NCI-H1105 (cell line): ENCODE measurements around the gene NEK11.

Source experiments
- DNase-seq: peaks from one replicate; lab custom pipeline; 2025; lab: John Stamatoyannopoulos, UW

NEK11 gene

DNA sequence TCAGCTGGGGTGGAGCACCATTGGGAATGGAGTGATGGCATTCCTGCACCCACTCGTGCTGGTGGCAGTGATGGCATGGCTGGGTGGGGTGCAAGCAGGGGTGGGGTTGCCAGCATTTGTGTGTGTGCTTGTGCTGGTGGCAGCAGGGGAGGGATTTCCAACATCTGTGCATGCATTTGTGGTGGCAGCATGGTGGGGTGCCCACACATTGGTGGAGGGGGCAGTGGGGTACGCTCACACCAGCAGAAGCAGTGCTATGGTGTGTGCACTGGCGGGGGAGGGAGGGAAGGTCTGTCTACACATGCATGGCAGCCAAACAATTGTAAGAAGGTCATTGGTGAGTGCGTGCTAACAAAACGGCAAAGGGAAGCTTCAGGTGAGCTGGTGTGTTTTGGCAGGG is 278.2 kb downstream of the NEK11 start:
- no peak for DNase-seq

DNA sequence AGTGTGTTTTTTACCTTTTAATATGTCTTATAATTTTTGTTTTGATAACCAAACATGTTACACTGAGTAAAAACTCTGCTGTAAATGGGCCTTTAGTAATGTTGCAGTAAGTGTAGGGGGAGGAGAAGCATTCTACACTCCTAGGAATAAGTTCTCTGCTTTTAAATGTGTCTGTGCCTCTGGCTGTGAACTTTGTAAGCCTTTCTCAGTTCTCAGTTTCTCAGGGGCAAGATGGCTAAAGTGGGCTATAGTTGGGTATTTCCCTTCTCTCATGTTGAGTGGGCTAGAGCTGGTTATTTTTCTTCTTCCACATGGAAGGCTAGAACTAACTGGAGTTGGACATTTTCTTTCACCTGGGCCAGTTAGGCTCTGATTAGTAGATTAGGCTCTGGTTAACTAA is 279.6 kb downstream of the NEK11 start:
- no peak for DNase-seq

DNA sequence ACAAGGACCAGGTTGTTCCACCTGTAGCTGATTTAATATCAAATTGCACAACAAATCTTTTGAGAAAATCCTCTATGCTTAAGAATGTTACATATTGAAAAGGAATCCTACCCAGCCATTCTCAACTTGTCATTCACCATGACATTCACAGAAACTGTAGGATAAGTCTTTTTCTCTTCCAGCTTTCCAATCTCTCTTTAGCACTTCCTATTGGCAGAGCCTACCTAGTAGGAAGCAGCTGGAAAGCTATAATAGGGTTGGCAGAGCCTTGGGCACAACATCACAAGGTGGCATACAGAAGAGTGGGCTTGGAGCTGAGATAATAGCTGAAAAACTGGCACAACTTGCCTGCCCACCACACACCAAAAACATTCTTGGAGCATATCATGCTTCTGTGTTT is 287.6 kb downstream of the NEK11 start:
- no peak for DNase-seq

DNA sequence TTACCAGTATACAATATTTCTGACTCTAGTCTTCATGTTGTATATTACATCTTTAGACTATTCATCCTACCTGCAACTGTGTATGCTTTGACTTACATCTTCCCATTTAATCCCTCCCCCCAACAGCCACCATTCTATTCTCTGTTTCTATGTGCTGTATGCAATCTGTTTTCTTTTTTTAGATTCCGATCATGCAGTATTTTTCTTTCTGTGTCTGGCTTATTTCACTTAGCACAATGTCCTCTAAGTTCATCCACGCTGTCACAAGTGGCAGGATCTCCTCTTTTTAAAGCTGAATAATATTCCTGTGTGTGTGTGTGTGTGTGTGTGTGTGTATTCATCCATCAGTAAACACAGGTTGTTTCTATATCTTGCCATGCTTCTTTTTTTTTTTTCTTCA is 288.5 kb downstream of the NEK11 start:
- DNase-seq = no peak

DNA sequence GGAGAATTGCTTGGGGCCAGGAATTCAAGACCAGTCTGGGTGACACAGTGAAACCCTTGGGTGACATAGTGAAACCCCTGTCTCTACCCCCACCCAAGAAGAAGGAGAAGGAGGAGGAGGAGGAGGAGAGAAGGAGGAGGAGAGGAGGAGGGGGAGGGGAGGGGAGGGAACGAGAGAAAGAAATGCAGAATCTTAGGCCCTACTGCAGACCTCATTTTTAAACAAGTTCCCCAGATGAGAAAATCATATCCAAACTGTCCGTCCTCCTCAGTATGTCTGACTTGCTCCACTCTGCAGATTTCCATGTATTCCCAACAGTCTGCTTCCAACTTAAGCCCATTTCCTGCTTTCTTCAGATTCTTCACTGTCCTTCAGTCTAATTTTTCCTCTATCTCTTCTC is 291.0 kb downstream of the NEK11 start:
- DNase-seq = no peak

DNA sequence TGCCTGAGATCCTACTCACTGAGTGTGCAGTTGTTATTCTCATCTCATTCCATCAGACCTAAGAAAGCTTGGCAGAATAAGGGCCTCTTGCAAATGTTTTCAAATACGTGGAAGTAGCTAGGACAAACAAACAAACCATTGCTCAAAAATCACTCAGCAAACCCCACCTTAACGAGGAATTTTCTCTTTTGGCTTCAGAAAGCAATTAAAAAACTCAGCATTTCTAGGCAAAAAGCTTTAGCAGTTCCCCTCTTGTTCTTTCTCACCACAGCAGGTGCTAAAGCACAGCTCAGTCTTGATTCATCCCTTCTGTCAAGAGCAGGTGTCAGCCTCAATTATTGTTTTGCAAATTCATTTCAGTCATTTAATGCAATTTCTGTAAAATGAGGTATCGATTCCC is 296.3 kb downstream of the NEK11 start:
- DNase-seq = no peak

DNA sequence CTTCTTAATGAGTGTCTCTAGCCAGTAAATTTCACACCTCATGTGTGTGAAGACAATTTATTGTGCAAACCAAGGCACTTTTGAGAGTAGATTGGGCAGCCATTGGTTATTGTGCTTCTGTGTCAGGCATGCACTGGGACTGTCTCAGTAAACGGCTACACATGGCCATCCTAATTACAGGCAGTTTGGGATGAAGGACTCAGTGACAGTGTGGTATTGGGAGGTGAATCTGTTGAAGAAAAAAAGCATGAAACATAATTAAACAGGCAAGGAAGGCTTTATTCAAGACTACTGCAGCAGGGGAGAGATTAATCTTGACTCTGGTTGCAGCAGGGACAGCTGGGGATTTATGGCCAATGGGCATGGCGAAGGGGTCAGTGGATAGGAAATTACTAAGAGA is 297.1 kb downstream of the NEK11 start:
- no peak for DNase-seq

DNA sequence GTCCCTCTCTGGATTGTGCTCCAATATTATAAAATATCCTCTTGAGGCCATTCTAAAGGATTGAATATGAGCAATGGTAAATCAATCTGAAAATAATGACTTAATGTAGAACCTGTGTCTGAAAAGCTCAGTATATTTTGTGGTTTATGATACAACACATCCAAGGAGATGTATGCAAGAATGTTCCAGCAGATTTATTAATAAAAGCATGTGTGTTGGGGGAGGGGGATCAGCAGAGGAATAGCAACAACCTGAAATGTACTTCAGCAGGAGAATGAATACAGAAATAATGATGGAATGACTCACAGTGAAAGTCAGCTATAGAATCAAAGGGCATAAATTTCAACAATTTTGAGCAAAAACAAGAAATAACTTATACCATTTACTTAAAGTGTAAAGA is 298.2 kb downstream of the NEK11 start:
- DNase-seq = no peak

DNA sequence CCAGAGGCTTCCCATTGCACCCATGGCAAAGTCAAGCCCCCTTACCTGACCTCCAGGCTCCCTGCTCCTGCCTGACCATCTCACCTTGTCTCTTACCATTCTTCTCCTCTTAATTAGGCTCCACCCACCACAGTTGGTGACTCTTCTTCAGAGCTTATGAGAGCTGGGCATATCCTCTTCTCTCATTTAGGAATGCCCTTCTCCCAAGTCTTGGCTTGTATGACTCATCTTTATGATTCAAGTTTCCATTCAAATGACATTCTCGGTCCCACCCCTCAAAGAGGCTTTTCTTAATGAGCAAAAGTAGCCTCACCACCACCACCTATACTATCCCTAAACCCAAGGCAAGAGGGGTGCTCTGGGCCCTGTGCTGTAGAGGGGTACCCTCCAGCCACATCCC is 299.6 kb downstream of the NEK11 start:
- DNase-seq = no peak

DNA sequence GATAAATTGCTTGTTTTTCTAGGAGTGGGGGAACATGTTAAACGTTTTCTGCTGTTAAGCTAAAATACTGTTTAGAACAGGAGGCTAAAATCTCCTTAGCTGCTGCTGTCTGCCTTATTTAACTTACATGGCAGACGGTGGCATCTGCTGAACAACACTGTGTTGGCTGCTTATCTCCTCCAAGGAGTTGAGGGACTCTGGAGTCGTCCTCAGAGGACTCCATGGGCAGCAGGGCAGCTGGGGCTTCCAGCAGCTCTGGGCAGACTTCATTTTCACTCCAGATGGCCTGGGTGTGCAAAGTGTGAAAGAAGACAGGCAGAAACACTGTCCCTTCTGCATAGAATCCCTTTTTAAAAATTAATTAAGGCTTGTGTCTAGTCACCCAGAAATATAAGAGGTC is 302.0 kb downstream of the NEK11 start:
- no peak for DNase-seq

DNA sequence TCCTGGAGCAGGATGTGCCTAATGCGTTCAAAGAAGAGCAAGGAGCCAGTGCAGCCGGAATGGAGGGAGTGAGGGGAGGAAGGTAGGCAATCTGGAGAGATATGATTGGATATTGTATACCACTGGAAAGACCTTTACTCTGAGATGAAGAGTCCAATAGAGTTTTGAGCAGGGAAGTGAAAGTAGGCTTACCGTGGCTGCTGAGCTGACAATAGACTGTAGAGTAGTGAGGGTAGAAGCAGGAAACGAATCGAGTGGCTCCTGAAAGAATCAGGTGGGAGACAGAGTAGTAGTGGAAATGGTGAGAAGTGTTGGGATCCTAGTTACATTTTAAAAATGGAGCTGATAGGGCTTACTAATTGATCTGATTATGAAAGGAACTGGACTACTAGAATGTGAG is 303.1 kb downstream of the NEK11 start:
- no peak for DNase-seq

DNA sequence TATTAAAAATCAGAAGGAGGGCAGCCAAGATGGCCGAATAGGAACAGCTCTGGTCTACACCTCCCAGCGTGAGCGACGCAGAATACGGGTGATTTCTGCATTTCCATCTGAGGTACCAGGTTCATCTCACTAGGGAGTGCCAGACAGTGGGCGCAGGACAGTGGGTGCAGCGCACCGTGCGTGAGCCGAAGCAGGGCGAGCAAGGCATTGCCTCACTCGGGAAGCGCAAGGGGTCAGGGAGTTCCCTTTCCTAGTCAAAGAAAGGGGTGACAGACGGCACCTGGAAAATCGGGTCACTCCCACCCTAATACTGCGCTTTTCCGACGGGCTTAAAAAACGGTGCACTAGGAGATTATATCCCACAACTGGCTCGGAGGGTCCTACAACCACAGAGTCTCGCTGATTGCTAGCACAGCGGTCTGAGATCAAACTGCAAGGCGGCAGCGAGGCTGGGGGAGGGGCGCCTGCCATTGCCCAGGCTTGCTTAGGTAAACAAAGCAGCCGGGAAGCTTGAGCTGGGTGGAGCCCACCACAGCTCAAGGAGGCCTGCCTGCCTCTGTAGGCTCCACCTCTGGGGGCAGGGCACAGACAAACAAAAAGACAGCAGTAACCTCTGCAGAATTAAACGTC is 304.9 kb downstream of the NEK11 start:
- DNase-seq = peak; percentile 55

DNA sequence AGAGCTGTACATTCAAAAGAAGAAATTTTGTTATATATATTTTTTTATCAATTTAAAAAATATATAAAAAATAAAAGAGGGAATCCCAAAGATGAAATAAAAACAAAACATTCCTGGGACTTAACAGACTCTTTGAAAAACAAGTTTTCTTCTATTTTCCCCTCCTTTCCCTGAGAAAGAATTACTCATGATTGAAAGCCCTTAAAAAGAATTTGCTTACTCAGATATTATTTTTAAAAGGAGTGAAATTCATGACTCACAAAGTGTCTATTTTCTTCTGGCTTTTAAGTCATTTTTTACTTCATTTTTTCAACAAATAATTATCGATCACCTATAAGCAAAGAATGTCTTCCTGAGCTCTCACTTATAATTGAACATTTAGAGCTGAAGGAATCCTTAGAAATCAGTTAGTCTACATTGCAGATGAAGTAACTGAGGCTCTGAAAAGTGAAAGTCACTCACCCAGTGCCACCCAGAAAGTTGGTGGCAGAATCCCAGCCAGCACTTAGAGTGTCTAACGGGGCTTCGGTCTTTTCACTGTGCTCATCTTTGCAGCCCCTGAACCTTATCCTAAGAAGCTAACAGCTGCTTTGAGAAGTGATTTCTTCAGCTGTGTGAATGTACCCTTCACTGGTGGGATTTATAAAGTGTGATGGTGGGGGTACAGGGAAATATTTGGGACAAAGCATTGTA is 312.4 kb downstream of the NEK11 start:
- no peak for DNase-seq

DNA sequence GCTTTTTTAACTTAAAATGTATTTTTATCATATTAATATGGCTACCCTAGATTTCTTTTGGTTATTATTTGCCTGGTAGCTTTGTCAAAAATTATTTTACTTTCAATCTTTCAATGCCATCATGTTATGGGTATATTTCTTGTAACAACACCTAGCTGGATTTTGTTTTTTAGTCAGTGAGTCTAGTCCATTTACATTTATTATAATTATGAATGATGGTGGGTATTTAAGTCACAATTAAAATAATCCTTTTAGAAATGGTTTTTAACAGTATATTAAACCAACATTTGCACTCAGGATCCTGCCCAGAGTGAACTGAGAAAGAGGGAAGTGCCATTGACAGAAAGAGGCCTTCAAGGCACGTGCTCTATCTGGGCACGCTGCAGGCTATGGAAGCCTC is 315.1 kb downstream of the NEK11 start:
- DNase-seq = no peak

DNA sequence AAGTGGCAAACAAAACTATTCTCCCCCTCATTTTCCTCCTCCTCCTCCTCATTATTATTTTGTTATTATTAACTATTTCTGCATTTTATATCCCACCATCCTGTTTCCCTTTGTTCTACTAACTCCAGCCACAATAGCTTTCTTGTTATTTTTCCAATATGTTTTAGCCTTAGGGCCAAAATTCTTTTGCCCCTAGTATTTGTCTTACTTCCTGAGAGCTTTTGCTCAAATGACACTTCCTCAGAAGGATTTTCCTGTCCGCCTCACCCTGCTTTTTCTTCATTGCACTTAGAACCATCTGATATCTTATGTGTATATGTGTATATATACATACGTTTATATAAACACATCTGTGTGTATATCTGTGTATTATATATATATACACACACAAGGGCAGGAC is 322.2 kb downstream of the NEK11 start:
- no peak for DNase-seq

DNA sequence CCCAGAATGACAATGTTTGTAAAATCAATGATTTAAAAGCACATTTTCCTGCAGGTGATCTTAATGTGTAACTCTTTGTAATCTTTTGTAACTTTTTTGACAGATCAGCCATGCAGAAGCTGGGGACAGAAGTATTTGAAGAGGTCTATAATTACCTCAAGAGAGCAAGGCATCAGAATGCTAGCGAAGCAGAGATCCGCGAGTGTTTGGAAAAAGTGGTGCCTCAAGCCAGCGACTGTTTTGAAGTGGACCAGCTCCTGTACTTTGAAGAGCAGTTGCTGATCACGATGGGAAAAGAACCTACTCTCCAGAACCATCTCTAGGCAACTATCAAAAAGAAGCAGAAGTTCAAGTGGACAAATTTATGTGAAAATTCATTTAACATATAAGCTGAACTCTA is 322.8 kb downstream of the NEK11 start:
- no peak for DNase-seq

DNA sequence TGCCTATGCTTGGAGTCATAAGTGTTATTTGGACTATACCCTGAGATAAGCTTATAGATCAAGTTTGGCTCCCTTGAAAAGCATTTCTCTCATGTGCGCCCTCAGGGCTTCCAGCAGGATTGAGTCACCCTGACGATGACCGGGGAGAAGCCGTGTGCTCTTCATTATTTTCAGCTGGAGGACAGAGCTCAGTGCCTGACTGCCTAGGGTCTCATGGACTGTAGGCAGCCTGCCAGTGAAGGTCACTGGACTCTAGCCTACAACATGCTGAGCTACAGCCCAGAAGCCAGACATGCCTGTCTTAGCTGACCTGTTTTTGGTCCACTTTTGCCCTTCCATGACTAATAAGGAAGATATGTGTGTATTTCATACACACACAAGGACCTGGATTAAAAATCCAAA is 323.3 kb downstream of the NEK11 start:
- no peak for DNase-seq

DNA sequence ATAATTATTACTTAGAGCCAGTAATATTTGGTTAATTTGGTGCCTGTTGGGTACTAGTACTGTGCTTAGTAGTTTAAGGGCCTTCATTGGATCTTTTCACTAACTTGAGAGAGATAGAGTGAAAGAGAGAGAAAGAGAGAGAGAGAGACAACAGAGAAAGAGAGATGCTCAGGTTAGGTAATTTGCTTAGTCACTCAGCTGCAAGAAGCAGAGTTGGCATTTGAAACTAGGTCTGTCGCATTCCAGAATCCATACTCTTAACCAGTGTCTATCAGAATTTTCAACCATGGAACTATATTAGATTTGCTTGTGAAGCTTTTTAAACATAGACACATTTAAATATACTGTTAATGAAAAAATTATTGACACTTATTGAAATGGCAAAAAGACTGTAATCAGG is 323.8 kb downstream of the NEK11 start:
- no peak for DNase-seq

DNA sequence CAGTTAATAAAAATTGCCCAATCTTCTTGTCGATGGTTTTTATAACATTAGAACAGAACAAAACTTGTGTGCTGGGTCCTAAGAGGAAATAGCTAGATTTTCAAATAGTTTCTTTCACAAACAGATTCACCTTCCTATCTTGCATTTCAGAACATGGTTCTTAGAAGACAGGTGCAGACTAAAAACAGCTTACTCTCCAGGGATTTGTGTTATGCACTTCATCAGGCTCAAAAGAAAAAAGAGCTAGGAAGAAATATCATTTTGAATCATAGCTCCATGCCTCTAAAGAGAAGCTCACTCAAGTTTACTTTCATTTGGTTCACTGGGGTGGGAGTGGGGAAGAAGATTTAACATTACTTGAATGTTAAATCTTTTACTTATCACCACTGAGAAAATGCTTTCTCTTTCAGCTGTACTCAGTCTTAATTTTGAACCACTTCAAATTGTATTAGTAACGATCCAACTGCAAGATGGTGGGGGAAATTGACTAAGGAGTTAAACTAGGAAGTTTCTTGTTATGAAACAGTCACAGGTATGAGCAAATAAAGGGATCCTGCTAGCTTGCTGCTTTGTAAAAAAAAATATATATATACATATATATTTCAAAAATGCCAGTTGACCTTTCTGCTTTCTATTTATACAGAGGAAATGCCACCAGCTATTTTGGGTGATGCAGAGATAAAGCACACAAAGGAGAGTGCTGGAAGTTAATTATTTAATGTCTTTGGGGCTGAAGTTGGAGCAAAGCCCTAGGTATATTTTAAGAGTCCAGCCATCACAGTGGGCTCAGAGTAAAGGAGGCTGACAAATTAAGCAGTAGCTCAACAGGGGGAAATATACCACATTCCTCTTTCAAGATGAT is 326.6 kb downstream of the NEK11 start:
- no peak for DNase-seq

DNA sequence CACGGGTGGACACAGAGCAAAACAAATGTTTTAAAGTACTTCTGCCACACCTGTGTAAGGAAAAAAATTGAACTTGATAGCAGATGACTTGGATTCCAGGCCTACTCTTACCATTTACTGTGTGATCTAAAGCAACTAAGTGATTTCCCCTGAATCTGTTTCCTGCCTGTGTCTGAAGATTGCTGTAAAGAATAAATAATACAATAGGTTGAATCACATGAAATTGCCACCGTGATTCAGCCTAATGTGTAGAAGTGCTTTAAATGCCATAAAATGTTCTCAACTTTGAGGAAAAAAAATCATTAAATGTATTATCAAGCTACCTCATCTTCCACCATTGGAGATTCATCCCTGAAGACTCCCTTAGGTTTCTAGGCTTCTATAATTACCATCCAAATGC is 327.3 kb downstream of the NEK11 start:
- no peak for DNase-seq

DNA sequence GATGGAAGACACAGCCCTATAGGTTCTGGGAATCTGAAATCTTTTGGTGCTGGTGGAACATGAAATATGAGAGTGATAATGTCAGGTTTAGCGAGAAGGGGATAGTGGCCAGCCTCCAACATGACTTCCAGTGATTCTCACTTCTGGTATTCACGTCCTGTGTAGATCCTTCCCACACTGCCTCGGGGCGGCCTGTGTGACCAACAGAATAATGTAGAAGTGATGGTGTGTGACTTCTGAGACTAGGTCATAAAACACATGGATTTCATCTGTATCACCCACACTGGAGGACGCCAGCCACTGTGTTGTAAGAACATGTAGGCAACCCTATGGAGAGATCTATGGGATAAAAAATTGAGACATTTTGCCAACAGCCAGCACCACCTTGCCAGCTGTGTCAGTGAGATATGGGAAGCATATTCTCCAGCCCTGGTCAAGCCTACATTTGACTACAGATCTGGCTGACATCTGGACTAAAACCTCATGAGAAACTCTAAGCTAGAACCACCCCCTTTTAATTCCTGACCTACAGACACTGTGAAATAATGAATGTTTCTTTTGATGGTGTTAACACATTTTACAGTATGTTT is 329.4 kb downstream of the NEK11 start:
- DNase-seq = no peak

DNA sequence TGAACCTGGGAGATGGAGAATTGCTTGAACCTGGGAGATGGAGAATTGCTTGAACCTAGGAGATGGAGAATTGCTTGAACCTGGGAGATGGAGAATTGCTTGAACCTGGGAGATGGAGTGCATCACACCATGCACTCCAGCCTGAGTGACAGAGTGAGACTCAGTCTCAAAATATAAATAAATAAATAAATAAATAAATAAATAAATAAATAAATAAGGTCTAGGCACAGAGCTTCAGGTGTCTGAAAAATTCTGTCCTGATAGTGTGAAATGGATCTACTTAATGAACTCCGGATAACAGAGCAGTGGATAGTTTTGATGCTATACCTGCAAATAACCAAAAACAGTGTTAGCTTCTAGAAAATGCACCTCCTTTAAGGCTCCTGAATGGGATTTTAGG is 330.6 kb downstream of the NEK11 start:
- DNase-seq = no peak

DNA sequence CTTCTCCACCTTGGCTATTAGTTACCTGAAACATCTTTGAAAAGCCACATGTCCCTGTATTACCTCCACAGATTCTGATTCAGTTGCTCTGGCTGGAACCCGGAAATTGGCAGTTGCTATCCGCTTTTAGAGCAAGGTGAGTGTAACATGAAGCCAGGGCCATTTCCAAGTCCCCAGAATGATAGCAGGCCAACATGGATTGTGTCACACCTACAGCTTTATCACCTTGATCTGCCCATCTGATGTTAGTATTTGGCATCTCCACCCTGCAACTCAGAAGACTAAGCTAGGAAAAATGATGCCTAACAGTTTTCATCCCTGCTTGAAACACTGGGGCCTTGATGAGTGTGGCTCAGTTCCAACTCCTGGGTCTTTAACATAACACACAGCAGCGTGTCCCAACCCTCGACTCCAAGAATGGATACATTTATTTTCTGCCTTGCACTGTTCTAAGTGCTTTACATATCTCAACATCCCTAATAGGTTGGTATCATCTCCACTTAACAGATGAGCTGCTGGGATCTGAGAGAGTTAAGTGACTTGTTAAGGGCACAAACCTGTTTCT is 333.6 kb downstream of the NEK11 start:
- no peak for DNase-seq
